K562 (cell line): ENCODE results near the gene ADGRE1. TPM values are rescaled to one million over a fixed set of nuclear protein-coding genes. Genes with fewer than 3 reads are reported as not detected.

Experiments
- CAMTA2 ChIP-seq: fragments of 250-450 bp; sonication (Bioruptor Pico); conservative IDR thresholded peaks from 2 replicates; pipeline ENCODE4 v1.5.1; 2022
- CEBPB ChIP-seq: fragments of 450-650 bp; IDR thresholded peaks from 2 replicates; pipeline ENCODE4 v1.6.1; 2016; ENCODE audit warnings: missing genetic modification characterization, missing compliant biosample characterization
- EP300 ChIP-seq: IDR thresholded peaks from 2 replicates; pipeline ENCODE4 v1.6.1; 2012; ENCODE audit warnings: low read length, improper control_type of control experiment
- ESRRA ChIP-seq: fragments of 450-650 bp; IDR thresholded peaks from 2 replicates; pipeline ENCODE4 v1.6.1; 2014; ENCODE audit warnings: low read depth, mild to moderate bottlenecking, moderate library complexity, borderline replicate concordance
- GABPB1 ChIP-seq: sonication (generic); formaldehyde crosslinking; IDR thresholded peaks from 2 replicates; pipeline ENCODE4 v1.8.0; 2022; ENCODE audit warnings: mild to moderate bottlenecking, missing genetic modification reagents
- GATAD2A ChIP-seq: fragments of 450-650 bp; IDR thresholded peaks from 2 replicates; pipeline ENCODE4 v1.6.1; 2017
- MIER1 ChIP-seq: fragments of 450-650 bp; IDR thresholded peaks from 2 replicates; pipeline ENCODE4 v1.6.1; 2016; ENCODE audit warnings: antibody characterized with exemption, mild to moderate bottlenecking, low read depth
- NBN ChIP-seq: fragments of 450-650 bp; IDR thresholded peaks from 2 replicates; pipeline ENCODE4 v1.6.1; 2016; ENCODE audit warnings: low read depth, mild to moderate bottlenecking
- POLR2G ChIP-seq: fragments of 200-400 bp; formaldehyde crosslinking; IDR thresholded peaks from 2 replicates; pipeline ENCODE4 v1.6.1; 2017; ENCODE audit warnings: low read depth, mild to moderate bottlenecking, antibody characterized with exemption, low read length, moderate library complexity
- RBM25 ChIP-seq: fragments of 200-400 bp; formaldehyde crosslinking; IDR thresholded peaks from 2 replicates; pipeline ENCODE4 v1.6.1; 2018; ENCODE audit warnings: low read length, low read depth, moderate library complexity; ENCODE audit not compliant: severe bottlenecking
- RBM39 ChIP-seq: fragments of 200-400 bp; formaldehyde crosslinking; optimal IDR thresholded peaks from 2 replicates; pipeline ENCODE3; 2018; ENCODE audit warnings: low read depth, low read length
- SRSF9 ChIP-seq: fragments of 200-400 bp; formaldehyde crosslinking; IDR thresholded peaks from 2 replicates; pipeline ENCODE4 v1.6.1; 2017; ENCODE audit warnings: low read depth, low read length, borderline replicate concordance
- TAF9B ChIP-seq: fragments of 450-650 bp; IDR thresholded peaks from 2 replicates; pipeline ENCODE4 v1.6.1; 2018; ENCODE audit warnings: mild to moderate bottlenecking; ENCODE audit not compliant: partially characterized antibody
- TAL1 ChIP-seq: fragments of 450-650 bp; IDR thresholded peaks from 2 replicates; pipeline ENCODE4 v1.6.1; 2016; ENCODE audit warnings: mild to moderate bottlenecking
- TEAD4 ChIP-seq, 2 experiments: sonication (generic) in 1 of 2; formaldehyde crosslinking in 1 of 2; IDR thresholded peaks; 2 replicates each; pipeline versions ENCODE4 v1.6.1 to v1.8.0; 2012 to 2022; ENCODE audit warnings: borderline replicate concordance in 1 of 2, inconsistent platforms in 1 of 2, low read length in 1 of 2, mild to moderate bottlenecking in 1 of 2, missing genetic modification reagents in 1 of 2
- ZFP30 ChIP-seq: fragments of 250-450 bp; sonication (Bioruptor Pico); IDR thresholded peaks from 2 replicates; pipeline ENCODE4 v1.8.0; 2022; ENCODE audit warnings: moderate library complexity, mild to moderate bottlenecking, inconsistent platforms, borderline replicate concordance
- ZNF133 ChIP-seq: fragments of 250-450 bp; sonication (Bioruptor Pico); IDR thresholded peaks from 2 replicates; pipeline ENCODE4 v1.4.0; 2020; ENCODE audit warnings: mild to moderate bottlenecking
- ZNF77 ChIP-seq: fragments of 250-450 bp; sonication (Bioruptor Pico); IDR thresholded peaks from 2 replicates; pipeline ENCODE4 v1.5.0; 2020
- polyA plus RNA-seq, 8 experiments: library from polyadenylated mRNA; depleted of rRNA in 4 of 8; stranded (reverse) in 5 of 8; unstranded in 3 of 8; fragments of >200 nt; fragmentation: Nextera tagmentation in 2 of 8; fragmentation: Illumina TruSeq in 1 of 8; extraction: Ambion mirVana in 2 of 8; extraction: Trizol in 1 of 8; gene quantifications; 2 replicates each; pipeline versions ENCODE4 v1.2.1 to v1.2.3, GENCODE V29; 2011 to 2014; ENCODE audit warnings: inconsistent platforms in 1 of 8, missing spikeins in 1 of 8
- total RNA-seq, 7 experiments: library from RNA; depleted of rRNA in 6 of 7; stranded (reverse); fragments of >200 nt in 6 of 7; fragmentation: Illumina TruSeq in 2 of 7; extraction: Trizol in 2 of 7; gene quantifications; 2 replicates each; pipeline versions ENCODE4 v1.2.1 to v1.2.3, GENCODE V29; 2011 to 2021; ENCODE audit warnings: low replicate concordance in 1 of 7
- TF ChIP-seq, protein P1 (sequence below): fragments of 450-650 bp; formaldehyde crosslinking; IDR thresholded peaks from 2 replicates; pipeline ENCODE4 v1.4.0; 2020; ENCODE audit warnings: mild to moderate bottlenecking, moderate library complexity
- TF ChIP-seq, protein P2 (sequence below): IDR thresholded peaks from 2 replicates; pipeline ENCODE4 v1.6.1; 2014; ENCODE audit warnings: antibody characterized with exemption
- TF ChIP-seq, protein P3 (sequence below): fragments of 250-450 bp; sonication (Bioruptor Pico); IDR thresholded peaks from 2 replicates; pipeline ENCODE4 v1.5.0; 2021
- TF ChIP-seq, protein P4 (sequence below): fragments of 450-650 bp; IDR thresholded peaks from 2 replicates; pipeline ENCODE4 v1.6.1; 2016; ENCODE audit warnings: antibody characterized with exemption
- TF ChIP-seq, protein P5 (sequence below): fragments of 200-800 bp; sonication (Bioruptor generic); IDR thresholded peaks from 2 replicates; pipeline ENCODE4 v1.6.1; 2017; ENCODE audit warnings: missing genetic modification characterization, missing compliant biosample characterization

ADGRE1 gene
- total and polyA plus RNA-seq, 9 of the 15 experiments (the other 6 are each of a cell fraction or from before 2014, with no cell fraction given), result 0.09 to 0.49 (median 0.25) TPM; not detected in 1

DNA sequence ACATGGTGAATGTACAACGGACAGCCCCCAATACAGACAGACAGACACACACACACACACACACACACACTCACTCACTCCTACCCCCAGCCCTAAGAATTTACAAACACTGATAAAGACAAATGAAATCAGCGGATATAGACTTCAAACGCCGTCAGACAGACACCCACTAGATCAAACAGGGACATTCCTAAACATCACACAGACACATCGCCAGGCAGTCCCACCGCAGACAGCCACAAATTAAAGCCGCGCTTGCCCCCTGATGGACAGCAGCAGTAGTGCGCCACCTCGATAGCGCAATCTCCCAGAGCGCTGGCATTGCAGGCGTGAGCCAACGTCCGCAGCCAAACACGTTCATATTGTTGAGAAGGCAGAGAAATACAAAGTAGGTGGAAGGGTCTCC lies 24.7 kb upstream of the ADGRE1 start (continued):
- TF ChIP-seq, protein P1, sequence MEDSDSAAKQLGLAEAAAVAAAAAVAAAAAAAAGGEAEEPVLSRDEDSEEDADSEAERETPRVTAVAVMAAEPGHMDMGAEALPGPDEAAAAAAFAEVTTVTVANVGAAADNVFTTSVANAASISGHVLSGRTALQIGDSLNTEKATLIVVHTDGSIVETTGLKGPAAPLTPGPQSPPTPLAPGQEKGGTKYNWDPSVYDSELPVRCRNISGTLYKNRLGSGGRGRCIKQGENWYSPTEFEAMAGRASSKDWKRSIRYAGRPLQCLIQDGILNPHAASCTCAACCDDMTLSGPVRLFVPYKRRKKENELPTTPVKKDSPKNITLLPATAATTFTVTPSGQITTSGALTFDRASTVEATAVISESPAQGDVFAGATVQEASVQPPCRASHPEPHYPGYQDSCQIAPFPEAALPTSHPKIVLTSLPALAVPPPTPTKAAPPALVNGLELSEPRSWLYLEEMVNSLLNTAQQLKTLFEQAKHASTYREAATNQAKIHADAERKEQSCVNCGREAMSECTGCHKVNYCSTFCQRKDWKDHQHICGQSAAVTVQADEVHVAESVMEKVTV, result peak; percentile 79
- TF ChIP-seq CAMTA2 (CRISPR knock-in tag), result no peak
- TF ChIP-seq, protein P2, sequence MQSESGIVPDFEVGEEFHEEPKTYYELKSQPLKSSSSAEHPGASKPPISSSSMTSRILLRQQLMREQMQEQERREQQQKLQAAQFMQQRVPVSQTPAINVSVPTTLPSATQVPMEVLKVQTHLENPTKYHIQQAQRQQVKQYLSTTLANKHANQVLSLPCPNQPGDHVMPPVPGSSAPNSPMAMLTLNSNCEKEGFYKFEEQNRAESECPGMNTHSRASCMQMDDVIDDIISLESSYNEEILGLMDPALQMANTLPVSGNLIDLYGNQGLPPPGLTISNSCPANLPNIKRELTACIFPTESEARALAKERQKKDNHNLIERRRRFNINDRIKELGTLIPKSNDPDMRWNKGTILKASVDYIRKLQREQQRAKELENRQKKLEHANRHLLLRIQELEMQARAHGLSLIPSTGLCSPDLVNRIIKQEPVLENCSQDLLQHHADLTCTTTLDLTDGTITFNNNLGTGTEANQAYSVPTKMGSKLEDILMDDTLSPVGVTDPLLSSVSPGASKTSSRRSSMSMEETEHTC, result 0 out of 2 replicates have a peak, but pooled peaks have one; percentile 18
- no peak for TF ChIP-seq TAL1
- no peak for TF ChIP-seq MIER1
- TF ChIP-seq POLR2G, result peak; percentile 41; the same call in 1 of the 2 replicates
- TF ChIP-seq GABPB1 (CRISPR knock-in tag), result 0 out of 2 replicates have a peak, but pooled peaks have one; percentile 53
- TF ChIP-seq ESRRA, result peak; percentile 42; the same call in 1 of the 2 replicates
- TF ChIP-seq CEBPB, result peak; percentile 75
- no peak for TF ChIP-seq RBM25
- TF ChIP-seq, protein P3, sequence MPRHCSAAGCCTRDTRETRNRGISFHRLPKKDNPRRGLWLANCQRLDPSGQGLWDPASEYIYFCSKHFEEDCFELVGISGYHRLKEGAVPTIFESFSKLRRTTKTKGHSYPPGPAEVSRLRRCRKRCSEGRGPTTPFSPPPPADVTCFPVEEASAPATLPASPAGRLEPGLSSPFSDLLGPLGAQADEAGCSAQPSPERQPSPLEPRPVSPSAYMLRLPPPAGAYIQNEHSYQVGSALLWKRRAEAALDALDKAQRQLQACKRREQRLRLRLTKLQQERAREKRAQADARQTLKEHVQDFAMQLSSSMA (CRISPR knock-in tag), result no peak
- TF ChIP-seq, protein P4, sequence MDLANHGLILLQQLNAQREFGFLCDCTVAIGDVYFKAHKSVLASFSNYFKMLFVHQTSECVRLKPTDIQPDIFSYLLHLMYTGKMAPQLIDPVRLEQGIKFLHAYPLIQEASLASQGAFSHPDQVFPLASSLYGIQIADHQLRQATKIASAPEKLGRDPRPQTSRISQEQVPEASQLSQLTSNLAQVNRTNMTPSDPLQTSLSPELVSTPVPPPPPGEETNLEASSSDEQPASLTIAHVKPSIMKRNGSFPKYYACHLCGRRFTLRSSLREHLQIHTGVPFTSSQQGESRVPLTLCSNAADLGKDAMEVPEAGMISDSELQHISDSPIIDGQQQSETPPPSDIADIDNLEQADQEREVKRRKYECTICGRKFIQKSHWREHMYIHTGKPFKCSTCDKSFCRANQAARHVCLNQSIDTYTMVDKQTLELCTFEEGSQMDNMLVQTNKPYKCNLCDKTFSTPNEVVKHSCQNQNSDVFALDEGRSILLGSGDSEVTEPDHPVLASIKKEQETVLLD, result no peak
- TF ChIP-seq TEAD4 (IDR thresholded peaks at IDR 0.05; ENCODE audit: low read length), result 0 out of 2 replicates have a peak, but pooled peaks have one; percentile 38
- no peak for TF ChIP-seq TEAD4 (CRISPR knock-in tag; IDR thresholded peaks at IDR 0.05; ENCODE audit: borderline replicate concordance)
- no peak for TF ChIP-seq ZNF77 (CRISPR knock-in tag)
- TF ChIP-seq ZFP30 (CRISPR knock-in tag), result no peak
- TF ChIP-seq SRSF9, result no peak
- TF ChIP-seq NBN, result 0 out of 2 replicates have a peak, but pooled peaks have one; percentile 49
- no peak for TF ChIP-seq GATAD2A
- TF ChIP-seq TAF9B, result no peak
- TF ChIP-seq ZNF133 (CRISPR knock-in tag), result no peak
- TF ChIP-seq RBM39, result no peak
- TF ChIP-seq, protein P5, sequence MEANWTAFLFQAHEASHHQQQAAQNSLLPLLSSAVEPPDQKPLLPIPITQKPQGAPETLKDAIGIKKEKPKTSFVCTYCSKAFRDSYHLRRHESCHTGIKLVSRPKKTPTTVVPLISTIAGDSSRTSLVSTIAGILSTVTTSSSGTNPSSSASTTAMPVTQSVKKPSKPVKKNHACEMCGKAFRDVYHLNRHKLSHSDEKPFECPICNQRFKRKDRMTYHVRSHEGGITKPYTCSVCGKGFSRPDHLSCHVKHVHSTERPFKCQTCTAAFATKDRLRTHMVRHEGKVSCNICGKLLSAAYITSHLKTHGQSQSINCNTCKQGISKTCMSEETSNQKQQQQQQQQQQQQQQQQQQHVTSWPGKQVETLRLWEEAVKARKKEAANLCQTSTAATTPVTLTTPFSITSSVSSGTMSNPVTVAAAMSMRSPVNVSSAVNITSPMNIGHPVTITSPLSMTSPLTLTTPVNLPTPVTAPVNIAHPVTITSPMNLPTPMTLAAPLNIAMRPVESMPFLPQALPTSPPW (CRISPR knock-in tag), result peak; percentile 15; the same call in 1 of the 2 replicates
- peak; percentile 27; the same call in 1 of the 2 replicates for TF ChIP-seq EP300
